Measurements from ENCODE around the gene OR5B17. TPM values are rescaled to one million over a fixed set of nuclear protein-coding genes. Genes with fewer than 3 reads are reported as not detected.

The OR5B17 gene
- total RNA-seq (2022; extraction: Qiagen RNA extraction; ENCODE audit: low read depth), result not detected in 5 replicates

DNA sequence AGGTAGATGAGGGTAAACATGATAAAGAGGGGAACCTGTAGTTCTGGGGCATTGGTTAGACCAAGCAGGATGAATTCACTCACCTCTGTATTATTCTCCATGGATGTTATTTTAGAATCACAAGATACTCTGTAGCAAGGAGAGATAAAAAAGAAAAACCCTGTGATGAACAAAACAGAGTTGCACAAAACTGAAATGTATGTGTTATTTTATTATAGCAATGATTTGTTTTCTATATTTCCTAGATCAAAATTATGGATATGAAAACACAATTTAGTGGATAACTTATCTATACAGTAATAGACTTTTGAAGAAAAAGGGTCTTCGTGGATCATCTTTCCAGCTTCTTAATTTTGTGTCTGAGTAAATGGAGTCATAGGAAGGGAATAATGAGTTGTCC, at the start of gene OR5B17:
Gene OR5B17 (minus strand): TSS at position 101 of the 400 bp plus-strand sequence. CDS start 0 bp downstream, at position 101.

DNA sequence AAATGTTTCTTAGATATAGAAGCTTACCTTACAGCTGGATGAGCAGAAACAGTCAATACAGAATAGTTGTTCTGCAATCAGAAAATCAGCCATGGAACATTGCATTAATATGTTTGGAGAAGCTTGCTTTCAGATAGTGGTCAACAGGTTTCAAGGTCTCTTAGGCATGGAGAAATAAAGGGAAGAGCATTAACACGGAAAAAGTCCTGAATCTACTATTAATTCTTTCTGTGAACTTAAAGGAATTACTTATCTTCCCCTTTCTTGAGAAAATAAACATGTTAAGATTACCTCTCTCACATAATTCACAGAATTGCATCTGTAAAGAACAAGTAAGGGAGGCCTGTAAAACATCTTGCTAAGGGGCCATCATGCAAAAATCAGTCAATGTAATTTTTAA, 47.9 kb upstream of the OR5B17 start, which contains the start of gene OR5B3:
Gene OR5B3 (minus strand): TSS at position 101 of the 400 bp plus-strand sequence. CDS start 3,465 bp downstream, outside the sequence.

Other genes starting within 250 kb of the OR5B17 start
- gene OR9I1, start 233.5 kb downstream of the OR5B17 start, total RNA-seq (2022; extraction: Qiagen RNA extraction; ENCODE audit: low read depth), result not detected in 5 replicates
- gene OR9Q2, start 170.0 kb downstream of the OR5B17 start, total RNA-seq (2022; extraction: Qiagen RNA extraction; ENCODE audit: low read depth), result not detected in 5 replicates
- not detected in 5 replicates for gene OR1S2, start 154.9 kb downstream of the OR5B17 start, total RNA-seq (2022; extraction: Qiagen RNA extraction; ENCODE audit: low read depth)
- gene OR1S1, start 146.3 kb downstream of the OR5B17 start, total RNA-seq (2022; extraction: Qiagen RNA extraction; ENCODE audit: low read depth), result not detected in 5 replicates
- gene OR10Q1, start 130.2 kb downstream of the OR5B17 start, total RNA-seq (2022; extraction: Qiagen RNA extraction; ENCODE audit: low read depth), result not detected in 5 replicates
- gene OR10W1, start 90.8 kb downstream of the OR5B17 start, total RNA-seq (2022; extraction: Qiagen RNA extraction; ENCODE audit: low read depth), result not detected in 5 replicates
- gene OR5B3, start 47.8 kb upstream of the OR5B17 start, total RNA-seq (2022; extraction: Qiagen RNA extraction; ENCODE audit: low read depth), result not detected in 5 replicates
- not detected in 5 replicates for gene OR5B2, start 69.1 kb upstream of the OR5B17 start, total RNA-seq (2022; extraction: Qiagen RNA extraction; ENCODE audit: low read depth)
- gene OR5B12, start 83.2 kb upstream of the OR5B17 start, total RNA-seq (2022; extraction: Qiagen RNA extraction; ENCODE audit: low read depth), result not detected in 5 replicates
- not detected in 5 replicates for gene OR5B21, start 149.0 kb upstream of the OR5B17 start, total RNA-seq (2022; extraction: Qiagen RNA extraction; ENCODE audit: low read depth)
- 2.5 to 3.8 TPM (median 3.3 TPM) in 5 replicates for gene LPXN, start 216.8 kb upstream of the OR5B17 start, total RNA-seq (2022; extraction: Qiagen RNA extraction; ENCODE audit: low read depth)
- 38.5 to 52.4 TPM (median 41.7 TPM) in 5 replicates for gene ZFP91, start 220.0 kb upstream of the OR5B17 start, total RNA-seq (2022; extraction: Qiagen RNA extraction; ENCODE audit: low read depth)